Activated CD4-positive, alpha-beta T cell treated with anti-CD3 and anti-CD28 coated beads, Interleukin-2, Interleukin-4, amounts not matched to agents 100 ng/mL and 50 ng/mL, durations not matched to agents 16 hours and 8 hours (primary cell): ENCODE measurements around the gene RUVBL1.
A peak's percentile ranks its signal among the peaks of the same experiment; 100 is the strongest.

ENCODE experiments used
- DNase-seq: peaks from one replicate; pipeline ENCODE4 v3.0.0-alpha.2; 2020; ENCODE audit warnings: low spot score

The RUVBL1 gene

GRCh38 chr3:128068156-128068620 lies 55.4 kb downstream of the RUVBL1 start:
- DNase-seq, result peak; percentile 47

DNA sequence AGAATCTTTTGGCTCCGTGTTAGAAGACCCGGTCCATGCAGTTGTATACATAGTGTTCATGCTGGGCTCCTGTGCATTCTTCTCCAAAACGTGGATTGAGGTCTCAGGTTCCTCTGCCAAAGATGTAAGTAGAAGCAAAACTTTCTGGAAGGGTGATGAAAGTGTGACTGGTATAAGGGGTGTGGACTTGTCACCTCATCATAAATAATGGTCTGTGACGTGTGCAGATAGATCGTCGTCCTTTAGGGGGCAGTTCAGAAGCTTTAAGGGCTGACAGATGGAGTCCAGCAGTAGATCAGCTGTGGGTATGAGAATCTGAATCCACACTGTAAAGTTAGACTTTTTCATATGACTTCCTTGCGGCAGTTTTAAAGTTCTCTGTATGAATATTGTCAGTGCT lies 56.1 kb downstream of the RUVBL1 start:
- DNase-seq, result no peak

DNA sequence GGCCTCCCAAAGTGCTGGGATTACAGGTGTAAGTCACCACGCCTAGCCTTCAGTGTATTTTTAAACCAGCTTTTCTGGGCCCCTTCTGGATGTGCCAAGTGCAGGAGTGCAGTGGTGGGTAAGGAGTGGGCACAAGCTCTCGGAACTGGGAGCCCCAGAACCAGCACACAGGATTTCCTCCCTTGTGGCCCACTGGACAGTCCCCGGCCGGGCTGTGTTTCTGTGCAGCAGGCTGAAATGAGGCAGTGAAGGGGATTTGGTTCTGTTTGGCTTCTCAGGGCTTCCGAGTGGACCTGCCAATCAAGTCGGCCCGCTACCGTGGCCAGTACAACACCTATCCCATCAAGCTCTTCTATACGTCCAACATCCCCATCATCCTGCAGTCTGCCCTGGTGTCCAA lies 56.9 kb downstream of the RUVBL1 start:
- DNase-seq, result no peak

DNA sequence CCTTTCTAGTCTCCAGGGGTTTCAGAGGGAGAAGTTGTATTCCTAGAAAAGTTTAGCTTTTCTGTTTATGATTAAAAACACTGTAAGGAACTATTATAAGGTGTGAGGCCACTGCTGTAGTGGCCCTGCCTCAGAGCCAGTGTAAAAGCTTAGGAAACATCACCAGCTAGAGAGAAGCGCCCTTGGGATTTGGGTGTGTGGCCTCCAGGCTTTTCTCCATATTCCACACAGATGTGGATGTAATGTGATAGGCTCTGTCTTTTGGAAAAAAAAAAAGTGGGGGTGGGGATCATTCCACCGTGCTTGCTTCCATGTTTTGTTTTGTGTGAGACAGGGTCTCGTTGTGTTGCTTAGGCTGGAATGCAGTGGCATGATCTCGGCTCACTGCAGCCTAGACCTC lies 57.5 kb downstream of the RUVBL1 start:
- DNase-seq, result no peak

GRCh38 chr3:128064962-128065361 lies 58.6 kb downstream of the RUVBL1 start:
- DNase-seq, result no peak

DNA sequence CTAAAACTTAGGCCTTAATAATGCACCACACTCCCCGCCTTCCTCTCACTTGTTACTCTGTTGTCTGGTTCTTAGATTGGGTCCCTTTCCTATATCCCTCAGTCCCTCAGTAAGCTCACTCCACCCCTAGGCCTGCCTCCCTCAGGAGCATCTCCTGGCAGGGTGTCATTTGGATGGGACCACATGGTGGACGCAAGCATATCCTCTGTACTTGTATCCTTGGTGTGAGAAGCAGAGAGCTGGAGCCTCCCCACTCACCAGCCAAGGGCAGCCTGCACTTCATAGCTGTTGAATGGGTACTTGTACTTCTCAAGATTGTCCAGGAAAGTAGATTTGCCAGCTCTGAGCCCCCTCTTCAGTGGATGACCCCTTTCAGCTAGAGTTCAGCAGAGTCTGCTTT lies 59.7 kb downstream of the RUVBL1 start:
- DNase-seq, result no peak

DNA sequence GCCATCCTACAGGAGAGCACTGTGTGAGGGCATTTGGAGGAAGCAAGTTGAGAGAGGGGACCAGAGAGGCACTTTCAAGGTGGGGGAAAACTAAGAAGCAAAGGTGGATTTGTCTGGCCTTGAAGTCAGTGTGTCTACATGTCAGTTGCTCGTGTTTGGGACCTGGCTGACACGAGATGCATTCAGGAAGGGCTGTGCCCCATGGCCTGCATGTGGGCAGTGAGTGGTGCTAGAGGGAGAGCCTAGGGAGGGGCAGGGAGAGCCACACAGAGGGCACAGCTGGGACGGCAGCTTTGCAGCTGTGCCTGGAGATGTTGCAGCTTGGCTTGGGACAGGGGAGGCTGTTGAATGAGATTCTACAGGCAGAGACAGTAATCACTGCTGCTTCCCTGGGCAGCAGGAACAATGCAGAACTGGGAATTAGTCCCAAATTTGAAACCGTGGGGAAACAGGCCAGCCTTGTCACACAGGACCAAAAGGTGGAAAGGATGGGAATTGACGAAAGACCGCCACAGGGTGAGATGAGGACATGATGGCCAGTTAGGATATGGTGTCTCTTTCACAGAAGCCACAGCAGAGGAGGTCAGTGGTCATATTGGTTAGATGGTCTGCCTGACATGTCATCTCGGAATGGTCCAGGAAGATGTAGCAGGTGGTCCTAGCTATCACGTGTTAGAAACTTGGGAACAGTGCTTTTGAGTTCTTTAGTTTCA lies 61.4 kb downstream of the RUVBL1 start:
- DNase-seq, result no peak

DNA sequence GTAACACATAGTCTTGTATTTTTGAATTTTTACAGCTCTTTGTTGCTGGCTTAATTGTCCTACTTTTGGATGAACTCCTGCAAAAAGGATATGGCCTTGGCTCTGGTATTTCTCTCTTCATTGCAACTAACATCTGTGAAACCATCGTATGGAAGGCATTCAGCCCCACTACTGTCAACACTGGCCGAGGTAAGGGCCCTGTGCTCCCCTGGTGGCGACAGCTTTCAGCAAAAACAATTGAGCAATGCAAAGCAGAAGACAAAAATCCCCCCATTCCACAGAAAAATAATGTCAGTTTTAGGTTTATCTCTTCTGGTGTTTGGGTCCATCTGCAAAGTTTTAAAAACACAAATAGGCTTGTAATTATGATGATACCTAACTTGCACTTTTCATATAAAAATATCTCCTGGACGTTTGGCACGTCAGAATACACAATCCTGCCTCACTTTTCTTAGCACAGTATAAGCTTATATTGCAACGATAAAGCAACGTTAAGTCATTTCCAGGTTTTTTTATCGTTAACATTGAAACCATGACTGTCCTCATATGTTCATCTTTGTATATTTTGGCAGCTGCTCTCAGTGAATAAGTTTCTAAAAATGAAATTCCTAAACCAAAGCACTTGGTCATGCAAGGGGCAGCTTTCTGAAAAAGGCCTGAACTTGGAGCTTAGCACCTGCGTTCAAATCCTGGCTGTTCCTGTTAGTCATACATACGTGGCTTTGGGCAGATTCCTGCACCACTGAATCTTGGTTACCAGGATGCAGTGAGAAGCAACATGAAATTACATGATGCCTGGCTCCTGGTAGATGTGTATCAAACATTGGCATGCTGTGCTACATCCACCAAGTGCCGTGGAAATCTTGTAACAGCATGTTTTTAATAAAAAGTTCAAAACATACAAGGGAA lies 62.9 kb downstream of the RUVBL1 start:
- DNase-seq, result no peak

GRCh38 chr3:128056258-128056657 lies 67.4 kb downstream of the RUVBL1 start:
- no peak for DNase-seq

- DNase-seq, result no peak
Observed at GRCh38 chr3:128054367-128054766, 69.2 kb downstream of the RUVBL1 start.

- DNase-seq, result no peak
Observed at GRCh38 chr3:128053614-128054013, 70.0 kb downstream of the RUVBL1 start.

DNA sequence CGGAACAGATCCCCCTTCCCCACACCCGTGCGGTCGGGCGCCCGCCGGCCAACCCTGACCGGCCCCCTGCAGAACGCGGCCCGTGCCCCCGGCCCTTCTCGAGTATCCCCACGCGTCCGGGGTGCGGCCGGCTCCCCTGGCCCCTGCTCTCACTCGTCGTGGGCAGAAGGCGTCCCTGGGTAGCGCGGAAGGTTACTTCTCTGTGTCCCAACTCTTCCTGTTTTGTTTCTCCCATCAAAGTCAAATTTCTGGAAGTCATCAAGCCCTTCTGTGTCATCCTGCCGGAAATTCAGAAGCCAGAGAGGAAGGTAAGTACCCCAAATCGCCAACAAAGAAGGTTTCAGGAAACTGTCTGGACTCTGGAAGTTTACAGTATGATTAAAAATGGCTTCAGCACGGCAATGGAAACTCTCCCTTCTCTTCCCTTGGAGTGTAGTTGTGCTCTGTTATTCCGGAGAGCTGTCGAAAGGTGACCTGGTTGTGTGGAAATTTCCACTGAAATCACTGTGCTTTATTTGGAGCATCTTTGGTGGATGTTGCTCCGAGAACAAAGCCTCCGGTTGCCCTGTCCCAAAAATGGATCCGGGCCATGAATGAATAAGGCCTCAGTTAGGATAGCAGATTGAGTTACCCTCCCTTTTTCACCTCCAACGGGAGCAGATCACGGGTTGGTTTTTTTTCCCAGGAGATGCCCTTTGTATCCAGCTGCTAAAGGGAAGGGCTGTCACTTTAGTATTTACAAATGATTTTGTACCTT lies 70.8 kb downstream of the RUVBL1 start:
- no peak for DNase-seq

DNA sequence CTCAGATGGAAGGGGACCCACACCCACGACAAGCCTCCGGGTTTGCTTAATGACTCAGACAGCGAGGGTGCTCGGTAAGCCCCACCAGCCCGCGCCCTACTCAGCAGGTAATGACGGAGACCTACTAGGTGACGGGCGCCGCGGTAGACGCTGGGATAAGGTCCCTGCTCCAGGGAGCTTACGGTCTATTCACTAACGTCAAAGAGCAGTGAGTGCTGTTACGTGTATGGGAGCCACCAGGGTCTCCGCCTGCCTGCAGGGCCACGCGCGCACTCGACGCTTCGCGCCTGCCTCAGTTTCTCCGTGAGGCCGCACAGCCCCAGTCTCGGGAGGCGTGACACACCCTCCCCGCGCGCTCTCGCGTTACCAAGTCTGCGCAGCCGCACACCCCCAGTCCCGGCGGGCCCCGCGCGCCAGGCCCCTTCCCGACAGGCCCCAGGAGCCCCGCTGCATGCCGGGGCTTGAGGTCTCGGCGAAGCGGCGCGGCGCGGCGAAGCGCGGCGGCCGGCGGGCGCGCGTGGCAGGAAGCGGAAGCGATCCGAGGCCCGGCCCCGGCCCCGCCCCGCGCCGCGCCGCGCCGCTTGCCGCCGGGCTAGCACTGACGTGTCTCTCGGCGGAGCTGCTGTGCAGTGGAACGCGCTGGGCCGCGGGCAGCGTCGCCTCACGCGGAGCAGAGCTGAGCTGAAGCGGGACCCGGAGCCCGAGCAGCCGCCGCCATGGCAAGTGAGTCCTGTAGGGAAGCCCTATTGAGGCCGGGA lies 71.6 kb downstream of the RUVBL1 start, which contains the start of gene SEC61A1:
TSS of gene SEC61A1 (plus strand) at position 601 of the 758 bp plus-strand sequence. CDS start at position 717, 116 bp downstream.
- peak; percentile 96 for DNase-seq

GRCh38 chr3:128051459-128051836 lies 72.2 kb downstream of the RUVBL1 start:
- DNase-seq, result no peak

GRCh38 chr3:128050597-128050996 lies 73.0 kb downstream of the RUVBL1 start:
- DNase-seq, result no peak

DNA sequence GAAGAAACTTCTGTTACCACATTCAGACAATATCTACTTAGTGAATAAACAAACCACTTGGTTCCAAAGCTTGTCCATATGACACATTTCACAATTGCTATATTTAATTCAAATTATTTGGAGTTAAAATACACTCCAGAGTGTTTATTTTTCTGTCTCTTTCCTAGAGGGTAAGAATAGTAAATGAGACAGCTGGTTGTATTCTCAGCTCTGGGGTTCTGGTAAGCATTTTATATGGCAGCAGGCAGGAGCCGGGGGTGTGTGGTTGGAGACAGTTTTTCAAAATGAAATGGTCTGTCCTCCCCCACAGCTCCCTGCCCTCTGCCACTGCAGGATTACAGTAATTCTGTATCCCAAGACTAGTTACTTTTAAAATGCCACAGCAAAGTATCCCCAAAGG lies 82.3 kb downstream of the RUVBL1 start:
- DNase-seq, result no peak

DNA sequence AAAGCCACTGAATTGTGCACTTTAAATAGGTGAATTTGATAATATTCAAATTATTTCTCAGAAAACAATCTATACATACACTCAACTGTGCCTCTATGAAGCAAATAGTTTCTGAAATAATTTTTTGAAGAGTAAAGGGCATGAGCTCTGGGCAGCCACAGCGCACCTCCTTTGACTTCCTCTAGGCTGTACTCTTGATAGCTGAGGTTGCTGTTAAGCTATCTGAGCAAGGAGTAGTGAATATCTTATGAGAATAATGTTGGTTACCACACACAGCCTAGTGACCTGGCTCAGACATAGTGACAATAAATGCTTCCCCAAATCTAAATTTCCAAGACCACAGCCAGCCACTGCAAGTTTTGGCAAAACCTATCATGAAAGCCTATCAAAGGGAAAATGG lies 83.0 kb downstream of the RUVBL1 start:
- DNase-seq, result no peak

- no peak for DNase-seq
Observed at GRCh38 chr3:128040041-128040440, 83.6 kb downstream of the RUVBL1 start.

DNA sequence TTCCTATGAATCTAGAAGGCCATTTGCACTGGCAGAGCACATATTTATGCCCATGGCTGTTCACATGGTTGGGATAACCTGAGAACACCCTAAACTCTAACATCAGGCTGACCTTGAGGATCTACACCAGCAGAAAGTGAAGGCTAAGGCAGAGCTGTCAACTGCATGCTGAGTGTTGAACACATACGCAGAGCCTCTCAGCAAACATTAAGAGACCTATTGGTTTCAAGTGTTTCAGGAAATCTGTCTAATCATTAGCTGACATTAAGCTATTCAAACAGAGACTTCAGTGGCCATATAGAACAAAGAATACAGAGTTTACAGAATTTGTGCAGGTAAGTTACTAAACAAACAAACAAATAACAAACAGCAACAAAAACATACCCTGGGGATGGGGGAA lies 87.5 kb downstream of the RUVBL1 start:
- no peak for DNase-seq

DNA sequence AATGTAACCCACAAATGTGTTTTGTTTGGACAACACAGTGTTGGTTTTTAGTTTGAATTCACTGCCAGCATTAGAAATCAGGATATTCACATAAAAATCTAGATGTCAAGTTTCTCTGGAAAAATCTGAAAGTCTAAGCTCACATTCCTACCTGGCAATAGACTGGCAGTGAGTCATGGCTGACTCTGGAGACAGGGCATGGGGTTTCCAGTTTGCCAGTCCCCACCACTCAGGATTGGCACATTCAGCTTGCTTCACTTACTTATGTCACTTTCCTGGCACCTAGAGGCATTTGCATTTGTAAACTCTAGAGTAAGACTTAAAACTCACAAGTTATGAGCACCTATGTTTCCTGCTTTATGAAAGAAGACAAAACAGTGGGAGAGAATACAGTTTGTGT lies 90.5 kb downstream of the RUVBL1 start:
- DNase-seq, result no peak
